Iris pigment epithelial cell (primary cell): ENCODE results near the gene SLC15A3.

Experiments
- DNase-seq: peaks from one replicate; pipeline ENCODE4 v3.0.0-alpha.2; 2011; ENCODE audit warnings: low read depth

Gene SLC15A3

GRCh38 chr11:60928563-60929001 lies 23.4 kb downstream of the SLC15A3 start:
- DNase-seq, result no peak

GRCh38 chr11:60927600-60927999 lies 24.4 kb downstream of the SLC15A3 start:
- no peak for DNase-seq

GRCh38 chr11:60927061-60927592 lies 24.8 kb downstream of the SLC15A3 start:
- DNase-seq, result no peak

- DNase-seq, result no peak
Measured at GRCh38 chr11:60926500-60926899, 25.5 kb downstream of the SLC15A3 start.

DNA sequence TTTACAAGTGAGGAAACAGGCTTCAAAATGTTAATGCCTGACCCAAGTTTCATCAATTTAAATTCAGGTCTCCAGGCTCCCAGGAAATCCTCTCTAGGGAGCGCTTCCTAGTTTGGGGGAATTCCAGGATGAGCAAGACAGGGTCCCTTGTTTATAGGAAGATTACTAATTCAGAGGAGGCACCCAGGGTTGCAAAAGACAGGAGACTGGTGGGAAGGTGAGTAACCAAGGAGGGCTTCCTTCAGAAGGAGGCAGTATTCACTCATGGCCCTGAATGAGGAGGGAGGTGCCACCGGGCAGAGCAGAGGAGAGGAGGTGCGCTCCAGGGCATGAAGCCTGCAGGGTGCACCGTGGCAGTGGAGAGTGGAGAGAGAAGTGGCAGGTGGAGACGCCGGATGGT lies 26.1 kb downstream of the SLC15A3 start:
- peak; percentile 57 for DNase-seq

- DNase-seq, result no peak
Measured at GRCh38 chr11:60924906-60925853, 26.8 kb downstream of the SLC15A3 start.

GRCh38 chr11:60924110-60924905 lies 27.7 kb downstream of the SLC15A3 start, which contains the start of gene TMEM132A:
Gene TMEM132A, plus strand, starts transcription at chr11:60924460. Its CDS starts 174 bp downstream, at chr11:60924634.
- DNase-seq, result peak; percentile 61

GRCh38 chr11:60923800-60924109 lies 28.2 kb downstream of the SLC15A3 start:
- no peak for DNase-seq

DNA sequence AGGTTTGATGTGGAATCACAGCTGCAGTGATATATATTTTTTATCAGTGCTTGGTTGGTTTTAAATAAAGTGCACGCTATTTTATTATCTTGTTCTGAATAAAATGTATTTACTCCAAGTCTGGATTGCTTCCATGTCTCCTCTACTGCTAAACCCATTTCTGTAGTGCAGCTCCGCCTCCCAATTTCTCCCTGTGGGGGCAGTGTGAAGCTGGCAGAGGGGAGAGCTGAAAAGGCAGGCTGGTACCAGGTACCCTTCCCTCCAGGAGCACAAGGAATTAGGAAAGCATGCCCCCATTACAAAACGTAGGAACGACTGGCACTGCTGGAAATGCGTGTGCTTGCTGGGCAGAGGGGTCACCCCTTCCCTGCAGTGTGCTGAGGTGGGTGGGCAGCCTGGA lies 28.6 kb downstream of the SLC15A3 start:
- no peak for DNase-seq

DNA sequence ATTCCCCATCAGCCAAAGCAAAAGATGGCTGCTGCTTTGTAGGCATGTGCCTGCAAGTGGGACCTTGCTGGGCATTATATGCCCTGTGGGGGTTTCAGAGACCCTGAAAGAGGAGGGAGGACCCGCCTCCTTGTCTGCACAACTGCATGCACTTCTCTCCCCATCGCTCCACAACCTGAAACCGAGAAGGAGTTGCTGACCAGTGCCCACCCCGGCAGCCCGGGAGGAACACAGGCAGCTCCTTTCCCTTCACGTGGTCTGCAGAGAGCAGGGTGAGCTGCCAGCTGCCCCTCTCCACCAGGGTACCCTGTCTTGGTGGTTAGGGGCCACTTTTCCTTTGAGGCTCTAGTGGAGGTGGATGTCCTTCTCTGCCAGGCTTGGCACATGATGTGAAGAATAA lies 29.1 kb downstream of the SLC15A3 start:
- DNase-seq, result no peak

DNA sequence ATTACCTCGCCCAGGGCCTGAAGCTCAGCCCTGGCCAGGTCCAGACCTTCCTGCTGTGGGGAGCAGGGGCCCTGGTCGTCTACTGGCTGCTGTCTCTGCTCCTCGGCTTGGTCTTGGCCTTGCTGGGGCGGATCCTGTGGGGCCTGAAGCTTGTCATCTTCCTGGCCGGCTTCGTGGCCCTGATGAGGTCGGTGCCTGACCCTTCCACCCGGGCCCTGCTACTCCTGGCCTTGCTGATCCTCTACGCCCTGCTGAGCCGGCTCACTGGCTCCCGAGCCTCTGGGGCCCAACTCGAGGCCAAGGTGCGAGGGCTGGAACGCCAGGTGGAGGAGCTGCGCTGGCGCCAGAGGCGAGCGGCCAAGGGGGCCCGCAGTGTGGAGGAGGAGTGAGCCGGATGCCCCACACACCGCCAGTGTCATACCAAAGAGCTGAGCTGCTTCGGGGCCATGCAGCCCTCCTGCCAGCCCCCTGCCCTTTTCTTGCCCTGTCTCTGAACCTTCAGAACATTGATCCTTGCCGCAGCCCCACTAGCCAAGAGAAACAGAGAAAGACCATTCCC lies 30.1 kb downstream of the SLC15A3 start:
- no peak for DNase-seq

DNA sequence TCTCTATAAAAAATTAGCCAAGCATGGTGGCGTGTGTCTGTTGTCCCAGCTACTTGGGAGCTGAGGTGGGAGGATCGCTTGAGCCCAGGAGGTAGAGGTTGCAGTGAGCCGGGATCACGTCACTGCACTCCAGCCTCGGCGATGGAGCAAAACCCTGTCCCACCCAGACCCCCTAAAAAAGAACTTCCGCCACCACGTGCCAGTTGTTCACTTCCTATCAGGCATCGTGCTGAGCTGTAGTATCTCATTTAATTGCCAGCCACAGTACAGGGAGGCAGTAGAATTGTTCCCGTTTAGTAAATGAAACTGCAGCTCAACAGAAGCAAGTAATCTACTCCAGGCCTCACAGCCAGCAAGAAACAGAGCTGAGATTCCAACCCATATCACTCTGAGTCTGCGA lies 30.7 kb downstream of the SLC15A3 start:
- no peak for DNase-seq

- DNase-seq, result no peak
Measured at GRCh38 chr11:60919956-60920355, 32.0 kb downstream of the SLC15A3 start.

DNA sequence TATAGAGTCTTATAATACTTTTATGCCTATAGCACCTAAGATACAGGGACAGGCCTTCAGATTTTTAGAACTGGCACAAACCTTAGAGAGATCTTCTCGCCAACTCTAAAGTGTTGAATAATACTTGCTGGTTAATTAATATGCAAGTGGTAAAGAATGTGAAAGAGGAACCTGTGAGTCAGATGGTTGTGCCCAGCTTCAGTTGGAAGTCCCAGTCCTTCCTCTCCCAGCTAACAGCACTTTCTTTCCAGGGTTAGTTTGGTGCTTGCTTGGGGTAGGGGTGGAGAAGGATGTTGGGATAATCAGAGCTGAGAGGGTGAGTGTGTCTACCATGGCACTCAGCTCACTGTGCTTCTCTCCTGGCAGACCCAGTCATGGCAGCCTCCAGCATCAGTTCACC lies 32.7 kb downstream of the SLC15A3 start:
- no peak for DNase-seq

GRCh38 chr11:60918939-60919265 lies 33.1 kb downstream of the SLC15A3 start:
- DNase-seq, result peak; percentile 60

- peak; percentile 6 for DNase-seq
Measured at GRCh38 chr11:60918251-60918938, 33.6 kb downstream of the SLC15A3 start.

DNA sequence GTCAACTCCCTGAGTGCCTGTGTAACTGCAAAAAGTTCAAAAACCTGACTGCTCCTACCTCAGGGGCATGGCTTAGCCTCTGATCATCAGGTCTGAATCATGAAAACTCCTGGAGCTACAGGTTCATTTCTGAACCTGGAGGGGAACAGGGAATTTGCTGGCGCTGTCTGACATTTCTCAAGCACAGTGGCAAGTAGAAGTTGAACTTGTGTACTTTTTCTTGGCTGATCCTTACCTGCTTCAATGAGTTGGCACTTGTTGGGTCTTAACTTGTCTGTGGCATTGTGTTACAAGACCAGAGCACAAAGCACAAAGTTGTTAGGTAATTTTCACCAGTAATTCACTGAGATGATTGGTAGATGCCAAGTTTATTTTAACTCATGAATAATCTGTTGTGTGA lies 34.7 kb downstream of the SLC15A3 start:
- no peak for DNase-seq

GRCh38 chr11:60916669-60917206 lies 35.2 kb downstream of the SLC15A3 start:
- DNase-seq, result no peak

GRCh38 chr11:60915248-60915914 lies 36.6 kb downstream of the SLC15A3 start:
- peak; percentile 52 for DNase-seq

DNA sequence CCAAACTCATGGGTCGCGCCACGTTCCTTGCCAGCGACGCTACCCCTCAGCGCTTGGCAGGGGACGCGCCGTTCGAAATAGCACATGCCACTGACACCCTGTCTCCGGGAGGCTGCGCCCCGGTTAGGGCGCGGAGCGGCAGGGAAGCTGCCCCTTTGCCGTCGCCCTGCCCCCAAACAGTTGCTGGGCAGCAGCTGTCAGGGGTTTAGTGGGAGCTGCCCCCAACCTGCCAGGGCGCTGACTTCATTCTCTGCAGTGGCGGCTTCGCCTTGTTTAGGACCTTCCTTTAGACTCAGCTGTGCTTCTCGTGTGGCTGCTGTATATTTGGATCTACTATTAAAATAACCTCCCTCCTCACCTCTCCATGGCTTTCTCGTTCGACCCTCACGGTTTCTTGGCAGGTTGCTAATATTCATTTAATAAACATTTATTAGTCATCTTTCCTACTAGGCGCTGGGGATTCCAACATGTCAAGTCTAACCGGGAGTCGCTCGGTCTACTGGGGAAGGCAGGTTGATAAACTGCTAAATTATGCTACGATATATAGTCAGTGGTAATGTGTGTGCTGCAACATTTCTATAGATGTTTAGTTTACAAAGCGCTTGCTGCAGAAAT lies 37.2 kb downstream of the SLC15A3 start:
- DNase-seq, result peak; percentile 50
